Right atrium auricular region (tissue), 2 donors: ENCODE results near the gene PARP6. TPM values are rescaled to one million over a fixed set of nuclear protein-coding genes. Genes with fewer than 3 reads are reported as not detected.
A peak's percentile ranks its signal among the peaks of the same experiment; 100 is the strongest.

Experiments used
- DNase-seq: peaks from one replicate; pipeline ENCODE4 v3.0.0-alpha.2; 2019; ENCODE audit warnings: low spot score
- H3K27ac ChIP-seq, 2 donors: fragments of 200-600 bp; sonication (generic); 1 replicate in 1 of 2; 2 replicates in 1 of 2; pipeline ENCODE4 v1.5.1; 2016 to 2019
- H3K27me3 ChIP-seq, 2 donors: fragments of 200-600 bp; sonication (generic); one replicate each; pipeline versions ENCODE4 v1.5.1 to v1.6.0; 2017 to 2019
- H3K36me3 ChIP-seq: fragments of 200-600 bp; sonication (generic); one replicate; pipeline ENCODE4 v1.5.1; 2016
- H3K4me1 ChIP-seq, 2 donors: fragments of 200-600 bp; sonication (generic); one replicate each; pipeline versions ENCODE4 v1.5.1 to v1.6.0; 2017 to 2019
- H3K4me3 ChIP-seq, 2 donors: fragments of 200-600 bp; sonication (generic); 1 replicate in 1 of 2; 2 replicates in 1 of 2; pipeline ENCODE4 v1.5.1; 2017 to 2019; ENCODE audit warnings: mild to moderate bottlenecking in 1 of 2, moderate library complexity in 1 of 2
- H3K9me3 ChIP-seq, 2 donors: fragments of 200-600 bp; sonication (generic); one replicate each; pipeline ENCODE4 v1.5.1; 2019
- total RNA-seq, 2 donors: library from RNA; depleted of rRNA; stranded (reverse); fragments of >200 nt; gene quantifications; one replicate each; pipeline ENCODE4 v1.1.0, GENCODE V29; 2016
- TF ChIP-seq, protein P1 (sequence below), 2 donors: fragments of 200-600 bp; sonication (generic); IDR thresholded peaks; one replicate each; pipeline ENCODE4 v1.5.1; 2019; ENCODE audit warnings: antibody characterized with exemption in 2 of 2

Gene PARP6
- total RNA-seq, 2 donors from 2014 or later = 29.9 to 44.1 TPM

DNA sequence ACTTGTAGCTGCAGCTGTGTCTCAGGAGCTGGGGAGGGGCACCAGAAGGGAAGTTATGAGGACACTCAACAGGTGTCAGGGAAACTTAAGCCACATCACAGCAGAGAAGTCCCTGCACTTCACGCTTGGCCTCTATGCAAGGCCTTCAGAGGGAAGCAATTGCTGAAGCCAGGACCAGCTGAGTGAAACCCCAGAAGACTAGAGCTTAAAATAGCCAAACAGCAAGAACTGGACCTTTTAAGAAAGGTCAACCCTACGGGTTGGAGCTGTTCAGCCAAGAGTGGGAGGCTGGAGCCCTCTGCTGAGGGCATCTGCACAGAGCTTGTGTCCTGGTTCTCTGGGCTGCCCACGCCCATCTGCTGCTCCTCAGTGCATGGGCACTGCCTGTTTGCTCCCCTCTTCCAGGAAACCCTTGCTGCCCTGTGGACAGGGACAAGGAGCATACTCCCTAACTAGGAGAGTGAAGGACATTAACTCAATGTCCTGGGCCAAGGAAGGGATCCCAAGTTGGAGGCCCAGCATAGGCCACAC, 70.9 kb downstream of the PARP6 start:
- Histone ChIP-seq H3K27ac (peak overlapping the region; percentile 74 to 81), H3K4me1 (peaks cover 0 to 52% of the 10 kb centered on the region in 2 donors), H3K9me3 (no peaks in the 10 kb centered on the region), H3K36me3 (peaks cover 76% of the 10 kb centered on the region), H3K27me3 (no peaks in the 10 kb centered on the region), H3K4me3 (no peak overlapping the region)
- DNase-seq = no peak
- TF ChIP-seq, protein P1, sequence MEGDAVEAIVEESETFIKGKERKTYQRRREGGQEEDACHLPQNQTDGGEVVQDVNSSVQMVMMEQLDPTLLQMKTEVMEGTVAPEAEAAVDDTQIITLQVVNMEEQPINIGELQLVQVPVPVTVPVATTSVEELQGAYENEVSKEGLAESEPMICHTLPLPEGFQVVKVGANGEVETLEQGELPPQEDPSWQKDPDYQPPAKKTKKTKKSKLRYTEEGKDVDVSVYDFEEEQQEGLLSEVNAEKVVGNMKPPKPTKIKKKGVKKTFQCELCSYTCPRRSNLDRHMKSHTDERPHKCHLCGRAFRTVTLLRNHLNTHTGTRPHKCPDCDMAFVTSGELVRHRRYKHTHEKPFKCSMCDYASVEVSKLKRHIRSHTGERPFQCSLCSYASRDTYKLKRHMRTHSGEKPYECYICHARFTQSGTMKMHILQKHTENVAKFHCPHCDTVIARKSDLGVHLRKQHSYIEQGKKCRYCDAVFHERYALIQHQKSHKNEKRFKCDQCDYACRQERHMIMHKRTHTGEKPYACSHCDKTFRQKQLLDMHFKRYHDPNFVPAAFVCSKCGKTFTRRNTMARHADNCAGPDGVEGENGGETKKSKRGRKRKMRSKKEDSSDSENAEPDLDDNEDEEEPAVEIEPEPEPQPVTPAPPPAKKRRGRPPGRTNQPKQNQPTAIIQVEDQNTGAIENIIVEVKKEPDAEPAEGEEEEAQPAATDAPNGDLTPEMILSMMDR (IDR thresholded peaks at IDR 0.05) = no peak

DNA sequence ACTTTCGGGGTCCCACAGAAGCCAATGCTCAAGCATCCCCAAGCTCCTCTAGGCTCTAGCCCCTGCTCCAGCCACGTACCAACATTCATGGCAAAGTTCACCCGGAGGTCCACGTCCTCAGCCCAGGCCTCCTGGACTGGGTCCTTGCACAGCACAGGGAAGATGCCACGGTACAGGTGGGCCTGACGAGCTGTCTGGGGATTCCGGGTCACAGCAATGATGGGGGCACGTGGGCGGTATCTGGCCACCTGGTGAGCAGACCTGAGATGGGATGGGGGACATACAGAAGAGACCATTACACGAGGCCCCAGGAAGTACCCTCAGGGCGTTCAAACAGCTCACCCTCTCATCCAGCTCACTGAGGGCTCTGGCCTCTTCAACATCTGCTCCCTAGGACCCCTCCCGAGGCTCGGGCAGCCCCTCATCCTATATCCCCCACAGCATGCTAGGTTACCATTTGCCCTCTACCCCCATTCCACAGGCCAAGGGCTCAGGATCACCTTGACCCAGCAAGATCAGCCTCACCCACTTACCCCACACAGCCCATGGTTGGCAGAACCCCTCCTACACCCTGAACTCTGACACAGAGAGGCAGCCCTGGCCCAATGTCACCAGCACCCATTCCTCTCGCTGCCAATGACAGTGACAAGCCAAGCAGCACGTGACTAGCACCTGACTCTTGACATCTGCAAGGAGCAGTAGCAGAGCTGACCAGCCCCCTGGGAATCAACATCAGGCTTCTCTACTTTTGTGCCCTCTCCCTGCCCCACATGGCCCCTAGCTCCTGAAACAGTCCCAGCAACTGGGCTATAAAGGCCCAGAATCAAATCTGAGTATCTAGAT, 71.7 kb downstream of the PARP6 start:
- Histone ChIP-seq H3K27ac (peak overlapping the region; percentile 74 to 81), H3K9me3 (no peaks in the 10 kb centered on the region), H3K27me3 (no peaks in the 10 kb centered on the region), H3K4me3 (no peak overlapping the region), H3K36me3 (peaks cover 68% of the 10 kb centered on the region), H3K4me1 (peaks cover 0 to 52% of the 10 kb centered on the region in 2 donors)
- TF ChIP-seq, protein P1 (IDR thresholded peaks at IDR 0.05) = no peak
- DNase-seq = no peak

DNA sequence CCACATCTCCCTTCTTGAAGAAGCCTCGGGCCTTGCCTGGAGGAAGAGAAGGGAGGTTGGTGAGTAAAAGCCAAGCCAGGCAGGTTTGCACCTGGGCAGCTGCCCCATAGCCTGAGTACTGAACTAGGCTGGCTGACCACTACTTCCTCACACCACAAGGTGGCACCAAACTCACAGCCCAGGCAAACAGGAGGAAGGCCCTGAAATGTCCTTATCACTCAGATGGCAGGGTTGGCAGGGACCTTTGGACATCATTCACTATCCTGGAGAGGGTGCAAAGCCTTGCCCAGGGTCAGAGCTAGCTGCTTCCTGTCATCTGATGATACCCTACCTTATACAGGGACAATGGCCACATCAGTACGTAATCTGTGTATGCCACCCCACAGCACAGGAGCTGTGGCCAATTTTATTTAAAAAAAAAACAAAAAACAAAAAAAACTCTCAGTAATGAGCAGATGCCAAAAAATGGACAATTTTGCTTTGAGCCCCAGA, 72.6 kb downstream of the PARP6 start:
- peaks cover 59% of the 10 kb centered on the region for H3K36me3 ChIP-seq
- peaks cover 0 to 52% of the 10 kb centered on the region in 2 donors for H3K4me1 ChIP-seq
- peak; percentile 79 for DNase-seq
- H3K4me3 ChIP-seq = no peak overlapping the region
- no peaks in the 10 kb centered on the region for H3K9me3 ChIP-seq
- peak overlapping the region; percentile 74 to 81 for H3K27ac ChIP-seq
- TF ChIP-seq, protein P1 (IDR thresholded peaks at IDR 0.05) = peak; percentile 93 to 95
- H3K27me3 ChIP-seq = no peaks in the 10 kb centered on the region

DNA sequence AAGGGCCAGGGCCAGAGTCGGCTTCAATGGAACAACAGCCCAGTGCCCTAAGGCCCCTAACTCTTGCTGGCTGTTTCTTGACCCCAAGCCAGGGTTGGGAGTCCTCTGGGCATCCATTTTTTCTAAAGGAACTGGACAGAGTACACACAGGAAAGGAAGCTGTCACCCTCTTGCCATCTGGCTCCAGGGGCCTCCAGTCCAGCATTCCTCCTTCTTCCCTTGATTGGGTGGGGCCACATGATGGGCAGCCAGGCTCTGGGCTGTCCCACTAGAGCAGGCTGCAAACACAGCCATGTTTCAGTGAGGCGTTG, 73.2 kb downstream of the PARP6 start:
- H3K27me3 ChIP-seq = no peaks in the 10 kb centered on the region
- TF ChIP-seq, protein P1 (IDR thresholded peaks at IDR 0.05) = no peak
- no peak overlapping the region for H3K27ac ChIP-seq
- no peak overlapping the region for H3K4me3 ChIP-seq
- H3K9me3 ChIP-seq = no peaks in the 10 kb centered on the region
- DNase-seq = no peak
- peaks cover 53% of the 10 kb centered on the region for H3K36me3 ChIP-seq
- peaks cover 0 to 49% of the 10 kb centered on the region in 2 donors for H3K4me1 ChIP-seq

DNA sequence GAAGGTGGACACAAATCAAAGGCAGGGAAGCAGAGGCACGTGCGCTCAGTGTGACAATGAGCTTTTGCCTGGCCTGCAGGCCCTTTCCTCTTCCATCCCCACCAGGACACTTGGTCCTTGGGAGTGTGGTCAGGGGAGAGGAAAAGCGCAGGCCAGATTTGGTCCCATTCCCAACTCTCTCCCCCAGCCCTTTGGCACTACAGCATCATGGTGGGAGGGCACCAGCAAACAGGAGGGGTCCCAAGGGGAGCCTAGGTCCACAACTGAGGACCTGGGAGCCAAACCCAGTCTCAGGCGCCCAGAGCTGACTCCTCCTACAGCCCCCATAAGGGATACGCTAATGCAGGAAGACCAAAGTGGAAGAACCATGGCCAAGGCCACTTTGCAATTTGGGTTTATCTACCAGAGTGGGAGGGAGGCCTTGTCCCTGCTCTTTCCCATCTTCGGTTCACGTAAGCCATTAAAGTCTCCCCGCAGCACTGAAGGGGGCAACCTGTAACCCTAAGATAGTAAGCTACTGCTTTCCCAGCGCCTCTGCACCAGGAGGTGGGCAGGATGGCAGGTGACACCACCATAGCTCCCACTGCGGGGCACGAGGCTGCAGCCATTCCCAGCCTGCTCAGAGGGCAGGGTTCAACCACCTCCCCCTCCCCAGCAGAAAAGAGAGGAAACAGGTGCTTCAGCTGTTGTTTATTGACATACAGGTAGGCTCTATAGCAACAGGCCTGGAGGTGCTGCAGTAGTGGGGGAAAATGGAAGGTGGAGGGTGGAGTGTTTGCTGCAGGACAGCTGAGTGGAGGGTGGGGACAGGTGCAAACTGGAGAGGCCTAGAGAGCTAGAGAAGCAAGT, 73.8 kb downstream of the PARP6 start:
- H3K9me3 ChIP-seq = no peaks in the 10 kb centered on the region
- H3K36me3 ChIP-seq = peaks cover 48% of the 10 kb centered on the region
- no peak for DNase-seq
- H3K4me3 ChIP-seq = no peak overlapping the region
- no peaks in the 10 kb centered on the region for H3K27me3 ChIP-seq
- H3K27ac ChIP-seq = no peak overlapping the region
- peaks cover 0 to 43% of the 10 kb centered on the region in 2 donors for H3K4me1 ChIP-seq
- TF ChIP-seq, protein P1 (IDR thresholded peaks at IDR 0.05) = no peak
